DOHH2 (cell line): ENCODE data around the gene ANKRD9.

Experiments used
- EZH2phosphoT487 ChIP-seq: fragments of 200-600 bp; sonication (generic); IDR thresholded peaks from 2 replicates; pipeline ENCODE4 v1.6.1; 2017; ENCODE audit warnings: borderline replicate concordance, mild to moderate bottlenecking, antibody characterized with exemption, low read length, moderate library complexity, mixed read lengths
- TF ChIP-seq, protein P1 (sequence below): fragments of 200-600 bp; sonication (generic); IDR thresholded peaks from one replicate; pipeline ENCODE4 v1.5.1; 2014; ENCODE audit warnings: antibody characterized with exemption, mild to moderate bottlenecking, low read depth, low read length; ENCODE audit not compliant: poor library complexity, severe bottlenecking

DNA sequence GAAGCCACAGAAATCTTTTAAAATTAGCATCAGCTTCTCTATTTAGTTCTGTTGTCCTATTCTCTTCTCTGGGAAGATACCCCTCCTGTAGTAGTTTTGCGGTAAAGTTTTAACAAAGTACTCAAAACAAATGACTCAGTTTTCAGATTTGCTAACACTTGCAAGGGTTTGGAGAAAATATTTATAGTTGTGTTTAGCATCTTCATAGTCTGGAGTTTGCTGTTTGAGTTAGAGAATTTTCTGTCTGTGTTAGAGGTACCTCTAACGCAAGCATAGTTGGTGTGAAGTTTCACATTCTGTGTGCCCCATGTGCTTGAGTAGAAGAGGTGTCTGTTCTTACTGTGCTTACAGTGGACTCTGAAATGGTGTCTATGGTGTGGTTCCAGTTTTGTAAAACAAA, 36.0 kb downstream of the ANKRD9 start:
- TF ChIP-seq, protein P1, sequence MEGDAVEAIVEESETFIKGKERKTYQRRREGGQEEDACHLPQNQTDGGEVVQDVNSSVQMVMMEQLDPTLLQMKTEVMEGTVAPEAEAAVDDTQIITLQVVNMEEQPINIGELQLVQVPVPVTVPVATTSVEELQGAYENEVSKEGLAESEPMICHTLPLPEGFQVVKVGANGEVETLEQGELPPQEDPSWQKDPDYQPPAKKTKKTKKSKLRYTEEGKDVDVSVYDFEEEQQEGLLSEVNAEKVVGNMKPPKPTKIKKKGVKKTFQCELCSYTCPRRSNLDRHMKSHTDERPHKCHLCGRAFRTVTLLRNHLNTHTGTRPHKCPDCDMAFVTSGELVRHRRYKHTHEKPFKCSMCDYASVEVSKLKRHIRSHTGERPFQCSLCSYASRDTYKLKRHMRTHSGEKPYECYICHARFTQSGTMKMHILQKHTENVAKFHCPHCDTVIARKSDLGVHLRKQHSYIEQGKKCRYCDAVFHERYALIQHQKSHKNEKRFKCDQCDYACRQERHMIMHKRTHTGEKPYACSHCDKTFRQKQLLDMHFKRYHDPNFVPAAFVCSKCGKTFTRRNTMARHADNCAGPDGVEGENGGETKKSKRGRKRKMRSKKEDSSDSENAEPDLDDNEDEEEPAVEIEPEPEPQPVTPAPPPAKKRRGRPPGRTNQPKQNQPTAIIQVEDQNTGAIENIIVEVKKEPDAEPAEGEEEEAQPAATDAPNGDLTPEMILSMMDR, result no peak
- TF ChIP-seq EZH2phosphoT487, result no peak
